SK-N-SH (cell line): ENCODE results near the gene DLG2.

Experiments
- EZH2phosphoT487 ChIP-seq: fragments of 200-600 bp; sonication (generic); IDR thresholded peaks from 2 replicates; pipeline ENCODE4 v1.6.1; 2017; ENCODE audit warnings: low read depth, mixed run types, mild to moderate bottlenecking, antibody characterized with exemption, moderate library complexity, borderline replicate concordance
- FOXM1 ChIP-seq: IDR thresholded peaks from 2 replicates; pipeline ENCODE4 v1.4.0; 2012; ENCODE audit warnings: low read depth, mild to moderate bottlenecking
- GABPA ChIP-seq: IDR thresholded peaks from 2 replicates; pipeline ENCODE4 v1.4.0; 2012; ENCODE audit warnings: low read depth, mild to moderate bottlenecking
- MEF2A ChIP-seq: IDR thresholded peaks from 2 replicates; pipeline ENCODE4 v1.4.0; 2012; ENCODE audit warnings: low read depth, borderline replicate concordance
- NRF1 ChIP-seq: IDR thresholded peaks from 2 replicates; pipeline ENCODE4 v1.6.1; 2012; ENCODE audit warnings: low read depth, mild to moderate bottlenecking, low read length
- YY1 ChIP-seq: IDR thresholded peaks from 2 replicates; pipeline ENCODE4 v1.4.0; 2012; ENCODE audit warnings: low read depth, mild to moderate bottlenecking
- TF ChIP-seq, protein P1 (sequence below): fragments of 200-600 bp; sonication (generic); IDR thresholded peaks from 2 replicates; pipeline ENCODE4 v1.6.1; 2017; ENCODE audit warnings: antibody characterized with exemption, mild to moderate bottlenecking, moderate library complexity

DNA sequence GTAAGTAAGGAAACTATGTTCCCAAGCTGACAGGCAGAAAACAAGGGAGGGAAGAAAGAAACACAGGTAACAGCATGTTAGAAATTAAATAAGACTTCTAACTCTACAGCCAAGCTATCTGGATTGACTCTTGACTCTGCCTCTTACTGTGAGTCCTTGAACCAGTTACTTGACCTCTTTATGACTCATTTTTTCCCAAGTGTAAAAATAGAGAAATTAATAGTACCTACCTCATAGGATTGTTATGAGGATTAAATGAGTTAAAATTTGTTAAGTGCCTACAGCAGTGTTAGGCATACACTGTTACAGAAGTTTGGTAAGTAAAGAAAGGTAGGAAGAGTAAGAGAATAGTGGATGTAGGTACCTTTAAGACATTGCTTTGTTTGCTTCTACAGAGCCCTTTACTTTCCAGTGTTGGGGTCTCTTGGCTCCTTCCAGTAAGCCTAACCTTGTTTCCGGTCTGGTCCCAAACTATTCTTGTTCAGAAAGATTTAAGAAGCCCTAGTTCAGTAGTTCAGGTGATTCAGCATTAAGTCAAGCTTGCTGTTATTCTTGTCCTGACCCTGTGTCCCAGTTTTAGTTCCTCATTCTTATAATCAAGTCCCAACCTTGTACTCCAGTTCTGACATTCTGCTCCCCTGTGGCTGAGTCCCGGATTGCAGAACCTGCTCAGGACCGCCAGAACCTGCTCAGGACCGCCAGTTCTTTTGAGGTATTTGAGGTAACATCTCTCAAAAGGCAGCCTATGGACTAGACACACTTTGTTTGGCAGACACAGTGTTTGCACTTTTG lies 1377.6 kb downstream of the DLG2 start:
- TF ChIP-seq NRF1 (no peak), YY1 (no peak), GABPA (no peak), FOXM1 (no peak), MEF2A (no peak), EZH2phosphoT487 (no peak)
- TF ChIP-seq, protein P1, sequence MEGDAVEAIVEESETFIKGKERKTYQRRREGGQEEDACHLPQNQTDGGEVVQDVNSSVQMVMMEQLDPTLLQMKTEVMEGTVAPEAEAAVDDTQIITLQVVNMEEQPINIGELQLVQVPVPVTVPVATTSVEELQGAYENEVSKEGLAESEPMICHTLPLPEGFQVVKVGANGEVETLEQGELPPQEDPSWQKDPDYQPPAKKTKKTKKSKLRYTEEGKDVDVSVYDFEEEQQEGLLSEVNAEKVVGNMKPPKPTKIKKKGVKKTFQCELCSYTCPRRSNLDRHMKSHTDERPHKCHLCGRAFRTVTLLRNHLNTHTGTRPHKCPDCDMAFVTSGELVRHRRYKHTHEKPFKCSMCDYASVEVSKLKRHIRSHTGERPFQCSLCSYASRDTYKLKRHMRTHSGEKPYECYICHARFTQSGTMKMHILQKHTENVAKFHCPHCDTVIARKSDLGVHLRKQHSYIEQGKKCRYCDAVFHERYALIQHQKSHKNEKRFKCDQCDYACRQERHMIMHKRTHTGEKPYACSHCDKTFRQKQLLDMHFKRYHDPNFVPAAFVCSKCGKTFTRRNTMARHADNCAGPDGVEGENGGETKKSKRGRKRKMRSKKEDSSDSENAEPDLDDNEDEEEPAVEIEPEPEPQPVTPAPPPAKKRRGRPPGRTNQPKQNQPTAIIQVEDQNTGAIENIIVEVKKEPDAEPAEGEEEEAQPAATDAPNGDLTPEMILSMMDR = no peak
